ENCODE data around the gene PRKD2.

Gene PRKD2

DNA sequence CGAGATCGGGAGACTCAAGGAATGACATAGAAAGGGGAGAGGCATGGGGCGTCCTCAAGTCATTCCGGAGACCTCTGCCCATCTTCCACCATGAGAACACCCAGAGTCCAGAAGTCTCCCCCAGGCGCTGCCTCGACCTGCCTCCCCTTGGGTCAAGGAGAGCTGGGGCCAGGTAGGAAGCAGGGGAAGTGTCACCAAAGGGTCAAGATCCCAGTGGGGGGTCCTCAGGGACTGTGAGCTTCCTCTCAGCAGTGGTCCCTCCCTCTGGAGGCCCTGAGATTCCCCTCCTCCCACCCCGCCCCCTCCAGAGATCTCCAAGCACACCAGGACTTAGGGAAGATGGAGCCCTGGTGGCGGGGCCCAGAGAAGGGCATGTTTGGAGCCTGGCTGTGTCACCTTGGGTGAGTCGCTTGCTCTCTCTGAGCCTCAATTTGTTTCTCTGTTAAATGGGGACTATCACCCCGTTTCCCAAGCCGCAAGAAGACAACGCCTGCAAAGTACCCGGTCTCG lies 56.9 kb downstream of the PRKD2 start:
- DNase-seq: no peak

- no peak for DNase-seq
These were observed 57.5 kb downstream of the PRKD2 start for GRCh38 chr19:46659151-46660007.

GRCh38 chr19:46656541-46656940 lies 60.4 kb downstream of the PRKD2 start:
- DNase-seq: no peak

DNA sequence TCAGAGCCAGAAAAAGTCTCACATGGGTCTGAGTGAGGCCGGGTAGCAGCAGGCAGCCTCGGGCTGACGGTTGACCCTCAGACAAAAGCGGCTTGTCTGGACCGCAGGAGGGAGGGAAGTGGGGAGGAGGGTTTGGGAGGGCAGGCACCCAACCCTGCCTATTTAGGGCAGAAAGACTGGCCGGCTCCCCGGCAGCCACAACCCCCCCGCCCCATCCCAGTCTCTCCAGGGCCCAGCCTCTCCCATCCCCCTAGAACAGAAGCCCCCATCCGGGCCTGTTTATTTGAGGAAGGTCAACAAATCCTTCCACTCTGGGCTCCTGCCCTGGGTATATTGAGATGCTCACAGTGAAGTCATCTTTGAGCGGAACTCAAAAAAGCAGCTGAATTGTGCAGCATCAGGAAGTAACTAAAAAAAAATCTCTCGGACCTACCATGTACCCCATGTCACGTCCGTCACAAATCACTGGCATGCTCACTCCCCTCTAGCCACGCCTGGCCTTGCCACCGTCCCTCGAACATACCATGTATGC lies 62.2 kb downstream of the PRKD2 start:
- no peak for DNase-seq

DNA sequence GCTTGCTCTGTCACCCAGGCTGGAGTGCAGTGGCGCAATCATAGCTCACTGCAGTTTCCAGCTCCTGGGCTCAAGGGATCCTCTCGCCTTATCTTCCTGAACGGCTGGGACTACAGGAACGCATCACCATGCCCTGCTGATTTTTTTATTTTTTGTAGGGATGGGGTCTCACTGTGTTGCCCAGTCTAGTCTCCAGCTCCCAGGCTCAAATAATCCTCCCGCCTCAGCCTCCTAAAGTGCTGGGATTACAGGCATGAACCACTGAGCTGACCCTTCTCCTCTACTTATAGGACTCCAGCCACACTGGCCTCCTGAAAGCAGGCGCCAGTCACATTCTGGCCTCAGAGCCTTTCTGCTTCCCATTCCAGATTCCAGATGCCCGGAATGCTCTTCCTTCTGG lies 66.5 kb downstream of the PRKD2 start:
- no peak for DNase-seq

DNA sequence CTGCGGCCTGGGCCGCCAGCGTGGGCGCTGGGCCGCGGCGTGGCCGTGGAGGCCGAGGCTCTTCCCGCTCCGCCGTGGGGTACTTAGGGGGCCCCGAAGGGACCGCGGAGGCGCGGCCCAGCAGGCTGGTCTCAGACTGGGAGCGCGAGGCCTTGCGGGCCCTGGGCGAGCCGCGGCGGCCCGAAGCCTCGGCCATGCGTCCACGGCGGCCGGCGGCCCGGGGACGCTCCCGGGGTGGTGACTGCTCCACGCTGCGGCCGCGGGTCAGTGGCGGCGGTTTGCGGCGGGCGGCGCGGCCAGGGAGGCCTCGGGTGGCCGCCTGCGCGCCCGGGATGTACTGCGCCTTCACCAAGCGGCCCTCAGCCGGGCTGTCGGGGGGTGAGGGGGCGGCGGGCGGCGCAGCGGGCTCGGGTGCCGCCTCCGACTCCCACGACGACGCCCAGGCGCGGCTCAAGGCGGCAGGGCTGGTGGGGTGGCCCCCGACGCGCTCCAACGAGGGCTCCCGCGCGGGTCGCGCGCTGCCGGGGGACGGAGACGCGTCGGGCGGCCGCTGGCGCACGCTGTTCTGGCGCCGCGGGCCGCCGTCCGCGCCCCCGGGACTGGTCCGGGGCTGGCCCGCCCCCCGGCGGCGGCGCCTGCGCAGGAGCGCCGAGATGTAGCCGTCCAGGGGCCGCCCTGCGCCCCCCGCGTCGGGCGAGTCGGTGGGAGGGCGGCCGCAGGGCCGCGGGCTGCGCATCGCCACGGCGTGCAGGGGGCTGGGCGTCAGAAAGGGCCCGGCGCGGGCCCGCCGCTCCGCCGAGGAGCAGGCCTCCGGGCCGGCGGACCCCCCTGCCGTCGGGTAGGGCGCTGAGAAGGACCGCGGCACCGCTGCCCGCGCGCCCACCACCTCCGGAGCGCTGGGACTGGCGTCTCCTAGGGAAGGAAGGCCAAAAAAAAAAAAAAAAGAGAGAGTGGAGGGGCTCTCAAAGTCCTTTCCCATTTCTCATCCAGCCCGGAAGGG lies 67.7 kb downstream of the PRKD2 start:
- DNase-seq: no peak

- no peak for DNase-seq
These were observed 68.6 kb downstream of the PRKD2 start for GRCh38 chr19:46648060-46648960.

- DNase-seq: no peak
These were observed 70.5 kb downstream of the PRKD2 start for GRCh38 chr19:46646402-46646801.

- no peak for DNase-seq
These were observed 72.2 kb downstream of the PRKD2 start for GRCh38 chr19:46644720-46645119.

DNA sequence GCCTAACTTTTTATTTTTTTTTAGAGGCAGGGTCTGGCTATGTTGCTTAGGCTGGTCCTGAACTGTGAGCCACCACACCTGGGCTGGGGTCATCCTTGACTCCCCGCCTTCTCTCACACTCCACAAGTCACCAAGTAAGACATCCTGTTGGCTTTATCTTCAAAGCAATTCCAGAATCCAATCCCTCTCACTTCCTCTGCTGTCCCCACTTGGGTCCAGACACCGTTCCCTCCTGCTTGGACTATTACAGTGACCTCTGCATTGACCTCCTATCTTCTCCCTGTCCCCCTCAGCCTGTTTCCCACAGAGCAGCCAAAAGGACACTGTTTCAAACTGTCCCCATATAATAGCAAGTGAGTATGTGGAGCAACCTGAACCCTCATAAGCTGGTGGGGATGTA lies 76.3 kb downstream of the PRKD2 start:
- no peak for DNase-seq

GRCh38 chr19:46639358-46640182 lies 77.3 kb downstream of the PRKD2 start:
- DNase-seq: no peak

- no peak for DNase-seq
These were observed 79.7 kb downstream of the PRKD2 start for GRCh38 chr19:46637224-46637623.

DNA sequence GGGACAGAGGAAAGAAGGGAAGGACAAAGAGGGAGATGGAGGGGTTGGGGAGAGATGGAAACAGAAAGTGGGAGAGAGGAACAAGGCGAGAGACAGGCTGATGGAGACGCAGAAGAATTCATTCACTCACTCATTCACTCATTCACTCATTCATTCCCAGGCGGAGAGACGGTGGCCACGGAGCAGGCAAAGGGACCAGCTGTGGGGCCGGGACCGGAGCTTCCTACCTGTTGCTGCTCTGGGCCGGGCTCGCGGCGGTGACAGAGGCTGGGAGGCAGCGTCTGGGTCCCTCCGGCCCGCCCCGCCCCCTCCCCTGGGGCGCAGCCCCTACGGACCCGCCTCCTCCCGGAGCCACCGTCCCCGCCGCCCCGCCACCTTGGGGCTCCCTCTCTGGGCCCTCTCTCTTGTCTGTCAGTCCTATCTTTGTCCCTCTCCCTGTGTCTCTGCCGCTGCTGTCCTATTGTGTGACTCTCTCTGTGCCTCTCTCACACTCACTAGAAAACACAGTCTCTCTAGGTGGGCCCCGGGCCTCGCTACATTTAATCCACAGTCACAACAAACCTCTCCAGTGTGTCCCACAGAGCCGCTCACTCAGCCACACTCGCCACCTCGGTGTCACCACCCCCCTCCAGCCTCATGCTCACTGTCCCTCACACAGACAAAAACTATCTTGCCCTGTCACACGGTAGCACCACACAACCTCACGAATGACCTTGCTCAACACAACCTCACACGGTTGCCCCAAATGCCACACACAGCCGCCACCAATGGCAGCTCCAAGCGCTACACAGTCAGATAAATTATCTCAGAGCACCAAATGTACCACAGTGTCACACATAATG lies 80.8 kb downstream of the PRKD2 start, which contains the start of gene GNG8:
Gene GNG8, minus strand, starts transcription at position 283 of the 842 bp plus-strand sequence. CDS start 1,520 bp downstream, outside the sequence.
- DNase-seq: no peak

DNA sequence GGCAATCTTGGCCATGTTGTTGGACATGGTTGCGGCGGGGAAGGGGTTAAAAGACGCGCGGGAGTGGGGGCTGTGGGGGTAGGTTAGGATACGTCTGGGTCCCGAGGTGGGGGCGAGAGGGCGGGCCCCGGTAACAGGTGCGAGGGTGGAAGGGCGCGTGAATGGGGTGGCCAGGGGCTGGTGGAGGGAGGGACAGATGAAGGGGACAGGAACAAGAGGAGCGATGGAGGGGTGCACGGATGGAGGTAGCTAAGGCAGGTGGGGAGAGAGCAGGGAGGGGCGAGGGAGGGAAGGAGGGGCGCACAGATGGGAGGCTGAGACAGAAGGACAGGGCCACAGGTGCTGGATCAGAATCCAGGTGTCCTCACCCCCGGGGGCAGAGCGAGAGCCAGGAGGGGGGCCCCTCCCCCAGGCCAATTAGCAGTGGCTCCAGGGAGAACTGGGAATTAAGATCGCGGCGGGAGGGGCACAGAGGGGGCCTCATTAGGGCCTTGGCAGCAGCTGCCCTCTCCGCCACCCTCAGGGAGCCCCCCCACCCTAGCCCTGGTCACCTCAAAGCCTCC lies 82.2 kb downstream of the PRKD2 start:
- DNase-seq: peak; percentile 93

GRCh38 chr19:46634045-46634655 lies 82.8 kb downstream of the PRKD2 start:
- peak; percentile 87 for DNase-seq

- no peak for DNase-seq
These were observed 83.8 kb downstream of the PRKD2 start for GRCh38 chr19:46633130-46633529.

DNA sequence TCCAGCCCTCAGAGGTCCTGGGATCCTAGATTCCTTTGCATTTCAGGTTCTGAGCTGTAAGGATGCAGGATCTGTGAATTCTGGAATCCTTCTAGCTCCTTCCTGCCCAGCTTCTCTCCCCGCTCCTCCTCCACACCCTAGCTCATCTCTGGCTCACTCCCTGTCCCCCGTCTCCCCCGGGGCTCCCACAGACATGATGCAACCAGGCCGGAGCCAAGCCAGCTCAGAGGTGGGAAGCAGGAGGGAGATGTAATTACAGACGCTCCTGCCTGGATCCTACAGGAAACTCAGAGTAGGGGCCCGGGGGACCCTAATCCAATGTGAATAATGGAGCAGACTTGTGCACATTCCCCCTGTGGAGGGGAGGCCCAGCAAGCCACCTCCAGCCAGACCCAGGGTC lies 85.4 kb downstream of the PRKD2 start:
- no peak for DNase-seq

GRCh38 chr19:46630586-46631205 lies 86.2 kb downstream of the PRKD2 start:
- DNase-seq: no peak

- no peak for DNase-seq
These were observed 87.3 kb downstream of the PRKD2 start for GRCh38 chr19:46629546-46630025.

Data from NCI-H2171 (cell line).